COLO668 (cell line): ENCODE measurements around the gene LPAR6.

ENCODE experiments used
- DNase-seq: peaks from one replicate; lab custom pipeline; 2025; ENCODE audit not compliant: unreplicated experiment; lab: John Stamatoyannopoulos, UW

The LPAR6 gene

DNA sequence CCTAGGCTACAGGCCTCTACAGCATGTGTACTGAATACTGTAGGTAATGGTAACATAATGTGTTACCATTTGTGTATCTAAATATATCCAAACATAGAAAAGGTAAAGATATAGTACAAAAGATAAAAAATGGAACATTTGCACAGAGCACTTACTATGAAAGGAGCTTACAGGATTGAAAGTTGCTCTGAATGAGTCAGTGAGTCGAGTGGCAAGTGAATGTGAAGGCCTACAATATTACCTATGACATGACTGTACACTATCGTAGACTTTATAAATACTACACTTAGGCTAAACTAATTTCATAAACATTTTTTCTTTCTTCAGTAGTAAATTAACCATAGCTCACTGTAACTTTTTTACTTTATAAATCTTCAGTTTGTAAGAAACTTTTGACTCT, 35.1 kb downstream of the LPAR6 start:
- DNase-seq, result no peak

DNA sequence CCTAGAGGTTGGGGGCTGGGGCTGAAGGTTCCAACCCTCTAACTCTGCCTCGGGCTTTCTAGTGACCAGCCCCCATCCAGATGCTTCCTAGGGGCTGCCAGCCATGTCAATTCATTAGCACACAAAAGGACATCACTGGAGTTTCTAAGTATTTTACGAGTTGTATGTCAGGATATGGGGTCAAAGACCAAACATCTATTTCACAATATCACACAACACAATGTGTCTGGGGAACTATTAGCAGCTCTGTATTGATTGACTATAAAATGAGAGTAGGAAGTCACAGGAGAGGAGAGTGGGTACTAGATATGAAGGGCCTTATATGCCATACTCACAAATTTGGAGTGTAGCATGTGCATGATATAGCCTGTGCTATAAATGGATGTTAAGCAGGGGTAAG, 42.1 kb downstream of the LPAR6 start:
- no peak for DNase-seq

DNA sequence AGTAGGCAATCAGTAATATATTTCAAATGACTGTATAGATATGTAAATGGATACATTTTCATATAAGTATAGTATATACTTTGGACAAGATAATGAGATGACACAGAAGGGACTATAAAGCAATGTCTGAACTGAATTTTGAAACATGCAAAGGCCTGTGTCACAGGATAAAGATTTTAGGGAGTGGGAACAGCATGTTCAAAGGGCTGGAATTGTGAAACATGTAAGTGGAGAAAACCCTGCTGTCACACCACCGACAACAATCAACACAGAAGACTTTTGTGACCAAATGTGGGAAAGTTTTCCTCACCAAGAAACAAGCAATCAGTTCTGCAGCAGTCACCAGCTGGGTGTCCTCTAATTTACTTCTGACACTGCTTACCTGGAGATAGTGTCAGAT, 42.9 kb downstream of the LPAR6 start:
- no peak for DNase-seq
